OCI-LY7 (cell line): ENCODE measurements around the gene ENPP7. TPM values are rescaled to one million over a fixed set of nuclear protein-coding genes. Genes with fewer than 3 reads are reported as not detected.
A peak's percentile ranks its signal among the peaks of the same experiment; 100 is the strongest.

ENCODE experiments used
- BruUV-seq: library from RNA; stranded (reverse); fragments of 400-500 nt; replicated peaks from 2 replicates; lab custom pipeline; 2021; lab: Mats Ljungman, UMichigan
- CTCF ChIA-PET: fragments of 300-600 bp; sonication (Branson Sonifier 250); formaldehyde crosslinking; loops from one replicate; lab custom pipeline; 2022; ENCODE audit warnings: antibody characterized with exemption; ENCODE audit not compliant: unreplicated experiment; lab: Charles Lee
- POLR2A ChIA-PET: fragments of 300-600 bp; sonication (Branson Sonifier 250); formaldehyde crosslinking; loops from one replicate; lab custom pipeline; 2022; ENCODE audit warnings: antibody characterized with exemption; lab: Charles Lee
- DNase-seq: peaks from one replicate; pipeline ENCODE4 v3.0.0-alpha.2; 2015; ENCODE audit warnings: low spot score
- H2AFZ ChIP-seq: fragments of 200-600 bp; sonication (generic), shearing (Covaris generic); 2 replicates; pipeline ENCODE4 v1.6.1; 2014; ENCODE audit warnings: mild to moderate bottlenecking, antibody characterized with exemption, low read length, moderate library complexity
- H3K27ac ChIP-seq: fragments of 200-600 bp; sonication (generic); 2 replicates; pipeline ENCODE4 v1.5.1; 2014; ENCODE audit warnings: mixed run types, low read depth, mild to moderate bottlenecking, moderate library complexity, low read length, inconsistent platforms; ENCODE audit not compliant: poor library complexity, severe bottlenecking
- H3K36me3 ChIP-seq: fragments of 200-600 bp; sonication (generic); 2 replicates; pipeline ENCODE4 v1.6.1; 2014; ENCODE audit warnings: mild to moderate bottlenecking, antibody characterized with exemption, low read length, moderate library complexity, mixed read lengths; ENCODE audit not compliant: insufficient read depth
- H3K4me1 ChIP-seq: fragments of 200-600 bp; sonication (generic); 2 replicates; pipeline ENCODE4 v1.5.1; 2014; ENCODE audit warnings: mild to moderate bottlenecking, low read length; ENCODE audit not compliant: insufficient read depth, poor library complexity, severe bottlenecking
- H3K4me2 ChIP-seq: fragments of 200-600 bp; sonication (generic); 2 replicates; pipeline ENCODE4 v1.6.1; 2014; ENCODE audit warnings: mild to moderate bottlenecking, low read length
- H3K4me3 ChIP-seq: fragments of 200-600 bp; sonication (generic); 2 replicates; pipeline ENCODE4 v1.5.1; 2014; ENCODE audit warnings: mild to moderate bottlenecking, low read depth, low read length; ENCODE audit not compliant: poor library complexity, severe bottlenecking
- H3K79me2 ChIP-seq: fragments of 200-600 bp; sonication (generic); 2 replicates; pipeline ENCODE4 v1.6.1; 2016; ENCODE audit warnings: low read depth, mild to moderate bottlenecking, low read length, moderate library complexity, mixed read lengths; ENCODE audit not compliant: insufficient read depth
- H3K9me2 ChIP-seq: fragments of 200-600 bp; sonication (generic); 2 replicates; pipeline ENCODE4 v1.6.1; 2016; ENCODE audit warnings: mild to moderate bottlenecking, low read length, mixed read lengths; ENCODE audit not compliant: insufficient read depth
- H3K9me3 ChIP-seq: fragments of 200-600 bp; sonication (generic); 2 replicates; pipeline ENCODE4 v1.6.1; 2014; ENCODE audit warnings: mild to moderate bottlenecking, mixed run types, low read length, mixed read lengths
- H4K20me1 ChIP-seq: fragments of 200-600 bp; sonication (generic); 2 replicates; pipeline ENCODE4 v1.6.1; 2014; ENCODE audit warnings: mild to moderate bottlenecking, antibody characterized with exemption, low read length, moderate library complexity, mixed read lengths; ENCODE audit not compliant: insufficient read depth
- CTCF ChIP-seq: fragments of 200-600 bp; sonication (generic); conservative IDR thresholded peaks from 2 replicates; pipeline ENCODE4 v1.5.1; 2014; ENCODE audit warnings: mild to moderate bottlenecking, antibody characterized with exemption, low read length, moderate library complexity, mixed read lengths
- EZH2phosphoT487 ChIP-seq: fragments of 200-600 bp; sonication (generic); IDR thresholded peaks from 2 replicates; pipeline ENCODE4 v1.6.1; 2018; ENCODE audit warnings: low read depth, borderline replicate concordance, mild to moderate bottlenecking, mixed run types, antibody characterized with exemption, low read length, moderate library complexity, mixed read lengths
- intact Hi-C: fragments of 100-400 bp; cut with micrococcal nuclease; formaldehyde crosslinking; loops from one replicate; pipeline ENCODE4 v1.10.0; 2022; ENCODE audit not compliant: unreplicated experiment
- total RNA-seq, 2 experiments: library from RNA; depleted of rRNA in 1 of 2; stranded (reverse); fragments of >200 nt in 1 of 2; shearing (Covaris generic) in 1 of 2; gene quantifications; 2 replicates each; pipeline ENCODE4 v1.2.3, GENCODE V29; 2014 to 2022

The ENPP7 gene
- total RNA-seq, 2 experiments from 2014 or later, result 0.28 to 0.42 TPM

- ChIA-PET POLR2A (no interaction called here), CTCF (no interaction called here)
- H3K79me2 ChIP-seq, result no peaks in the 10 kb centered on the region
- H3K4me3 ChIP-seq, result no peak overlapping the region
- H3K36me3 ChIP-seq, result no peaks in the 10 kb centered on the region
- no peak for DNase-seq
- TF ChIP-seq EZH2phosphoT487 (no peak), CTCF (no peak)
- BruUV-seq, result no TSS peak
- no peak overlapping the region for H3K4me2 ChIP-seq
- no peaks in the 10 kb centered on the region for H3K9me2 ChIP-seq
- peak overlapping the region; percentile 43; the same call in 1 of the 2 replicates for H2AFZ ChIP-seq
- H4K20me1 ChIP-seq, result no peaks in the 10 kb centered on the region
- no peak overlapping the region for H3K27ac ChIP-seq
- H3K4me1 ChIP-seq, result peaks cover 24% of the 10 kb centered on the region
- H3K9me3 ChIP-seq, result peaks cover 7% of the 10 kb centered on the region; the same call in 1 of the 2 replicates
- intact Hi-C loops, result no loop called here
Measured at GRCh38 chr17:79714176-79715097, 16.3 kb upstream of the ENPP7 start.

GRCh38 chr17:79715098-79715942 lies 15.4 kb upstream of the ENPP7 start:
- TF ChIP-seq CTCF (no peak), EZH2phosphoT487 (no peak)
- Histone ChIP-seq H3K4me3 (no peak overlapping the region), H3K4me1 (peaks cover 24% of the 10 kb centered on the region), H4K20me1 (no peaks in the 10 kb centered on the region), H3K27ac (no peak overlapping the region), H3K79me2 (no peaks in the 10 kb centered on the region), H3K9me2 (no peaks in the 10 kb centered on the region), H3K36me3 (no peaks in the 10 kb centered on the region), H3K4me2 (no peak overlapping the region), H2AFZ (no peak overlapping the region), H3K9me3 (peaks cover 7% of the 10 kb centered on the region; the same call in 1 of the 2 replicates)
- no TSS peak for BruUV-seq
- intact Hi-C loops, result no loop called here
- ChIA-PET POLR2A (no interaction called here), CTCF (no interaction called here)
- no peak for DNase-seq
